ENCODE results near the gene GASK1A.

The GASK1A gene

DNA sequence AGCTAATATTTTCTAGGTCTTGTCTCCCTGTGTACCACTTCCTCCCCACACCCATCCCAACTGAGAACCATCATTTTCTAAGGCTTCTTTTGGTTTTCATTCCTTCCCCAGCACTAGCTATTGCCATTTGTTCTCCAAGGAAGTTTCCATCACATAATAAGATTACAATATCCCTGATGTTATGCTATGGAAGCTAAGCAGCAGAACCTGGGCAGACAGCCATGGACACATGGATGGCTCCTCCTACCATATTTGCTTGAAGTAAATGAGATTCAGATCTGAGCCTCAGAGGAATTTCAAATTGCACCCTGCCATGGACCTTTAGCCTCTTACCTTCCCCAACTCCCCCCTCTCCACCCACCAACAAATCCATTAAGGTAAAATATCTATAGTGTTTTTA is 31.5 kb downstream of the GASK1A start:
- no peak overlapping the region for H3K4me3 ChIP-seq (ENCODE audit: low read length)
- DNase-seq (ENCODE audit: low read depth) = no peak
- TF ChIP-seq, protein P1, sequence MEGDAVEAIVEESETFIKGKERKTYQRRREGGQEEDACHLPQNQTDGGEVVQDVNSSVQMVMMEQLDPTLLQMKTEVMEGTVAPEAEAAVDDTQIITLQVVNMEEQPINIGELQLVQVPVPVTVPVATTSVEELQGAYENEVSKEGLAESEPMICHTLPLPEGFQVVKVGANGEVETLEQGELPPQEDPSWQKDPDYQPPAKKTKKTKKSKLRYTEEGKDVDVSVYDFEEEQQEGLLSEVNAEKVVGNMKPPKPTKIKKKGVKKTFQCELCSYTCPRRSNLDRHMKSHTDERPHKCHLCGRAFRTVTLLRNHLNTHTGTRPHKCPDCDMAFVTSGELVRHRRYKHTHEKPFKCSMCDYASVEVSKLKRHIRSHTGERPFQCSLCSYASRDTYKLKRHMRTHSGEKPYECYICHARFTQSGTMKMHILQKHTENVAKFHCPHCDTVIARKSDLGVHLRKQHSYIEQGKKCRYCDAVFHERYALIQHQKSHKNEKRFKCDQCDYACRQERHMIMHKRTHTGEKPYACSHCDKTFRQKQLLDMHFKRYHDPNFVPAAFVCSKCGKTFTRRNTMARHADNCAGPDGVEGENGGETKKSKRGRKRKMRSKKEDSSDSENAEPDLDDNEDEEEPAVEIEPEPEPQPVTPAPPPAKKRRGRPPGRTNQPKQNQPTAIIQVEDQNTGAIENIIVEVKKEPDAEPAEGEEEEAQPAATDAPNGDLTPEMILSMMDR (conservative IDR thresholded peaks at IDR 0.05; ENCODE audit: low read length) = no peak

DNA sequence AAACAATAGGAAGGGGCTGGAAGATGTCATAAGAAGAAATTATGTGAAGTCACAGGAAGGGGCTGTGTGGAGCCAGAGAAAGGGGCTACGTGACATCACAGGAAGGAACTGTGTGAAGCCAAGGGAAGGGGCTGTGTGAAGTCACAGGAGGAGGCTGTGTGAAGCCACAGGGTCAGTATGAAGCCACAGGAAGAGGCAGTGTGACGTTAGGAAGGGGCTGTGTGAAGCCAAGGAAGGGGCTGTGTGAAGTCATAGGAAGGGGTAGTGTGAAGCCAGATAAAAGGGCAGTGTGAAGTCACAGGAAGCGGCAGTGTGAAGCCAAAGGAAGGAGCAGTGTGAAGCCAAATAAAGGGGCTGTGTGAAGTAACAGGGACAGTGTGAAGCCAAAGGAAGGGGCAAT is 32.5 kb downstream of the GASK1A start:
- H3K4me3 ChIP-seq (ENCODE audit: low read length) = no peak overlapping the region
- TF ChIP-seq, protein P1 (conservative IDR thresholded peaks at IDR 0.05; ENCODE audit: low read length) = no peak
- no peak for DNase-seq (ENCODE audit: low read depth)

DNA sequence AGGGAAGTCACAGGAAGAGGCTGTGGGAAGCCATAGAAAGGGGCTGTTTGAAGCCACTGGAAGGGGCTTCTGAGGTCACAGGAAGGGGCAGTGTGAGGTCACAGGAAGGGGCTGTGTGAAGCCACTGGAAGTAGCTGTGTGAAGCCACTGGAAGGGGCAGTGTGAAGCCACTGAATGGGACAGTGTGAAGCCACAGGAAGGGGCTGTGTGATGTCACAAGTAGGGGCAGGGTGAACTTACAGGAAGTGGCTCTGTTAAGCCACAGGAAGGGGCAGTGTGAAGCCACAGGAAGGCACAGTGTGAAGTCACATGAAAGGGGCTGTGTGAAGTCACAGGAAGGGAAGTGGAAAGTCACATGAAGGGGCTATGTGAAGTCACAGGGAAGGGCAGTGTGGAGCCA is 33.1 kb downstream of the GASK1A start:
- H3K4me3 ChIP-seq (ENCODE audit: low read length) = no peak overlapping the region
- DNase-seq (ENCODE audit: low read depth) = no peak
- TF ChIP-seq, protein P1 (conservative IDR thresholded peaks at IDR 0.05; ENCODE audit: low read length) = no peak

DNA sequence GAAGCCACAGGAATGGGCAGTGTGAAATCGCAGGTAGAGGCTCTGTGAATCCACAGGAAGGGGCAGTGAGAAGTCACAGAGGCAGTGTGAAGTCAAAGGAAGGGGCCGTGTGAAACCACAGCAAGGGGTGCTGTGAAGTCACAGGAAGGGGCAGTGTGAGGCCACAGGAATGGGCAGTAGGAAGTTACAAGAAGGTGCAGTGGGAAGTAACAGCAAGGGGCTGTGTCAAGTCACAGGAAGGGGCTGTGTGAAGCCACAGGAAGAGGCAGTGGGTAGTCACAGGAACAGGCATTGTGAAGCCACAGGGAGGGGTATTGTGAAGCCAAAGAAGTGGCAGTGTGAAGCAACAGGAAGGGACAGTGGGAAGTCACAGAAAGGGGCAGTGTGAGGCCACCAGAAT is 34.1 kb downstream of the GASK1A start:
- H3K4me3 ChIP-seq (ENCODE audit: low read length) = no peak overlapping the region
- TF ChIP-seq, protein P1 (conservative IDR thresholded peaks at IDR 0.05; ENCODE audit: low read length) = no peak
- no peak for DNase-seq (ENCODE audit: low read depth)

DNA sequence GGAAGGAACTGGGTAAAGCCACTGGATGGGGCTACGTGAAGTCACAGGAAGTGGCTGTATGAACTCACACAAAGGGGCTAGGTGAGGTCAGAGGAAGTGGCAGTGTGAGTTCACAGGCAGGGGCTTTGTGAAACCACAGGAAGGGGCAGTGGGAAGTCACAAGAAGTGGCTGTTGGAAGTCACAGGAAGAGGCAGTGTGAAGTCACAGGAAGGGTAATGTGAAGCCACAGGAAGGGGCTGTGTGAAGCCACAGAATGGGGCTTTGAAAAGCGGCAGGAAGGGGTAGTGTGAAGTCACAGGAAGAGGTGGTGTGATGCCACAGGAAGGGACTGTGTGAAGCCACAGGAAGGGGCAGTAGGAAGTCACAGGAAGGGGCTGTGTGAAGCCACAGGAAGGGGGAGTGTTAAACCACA is 34.6 kb downstream of the GASK1A start:
- H3K4me3 ChIP-seq (ENCODE audit: low read length) = no peak overlapping the region
- no peak for DNase-seq (ENCODE audit: low read depth)
- TF ChIP-seq, protein P1 (conservative IDR thresholded peaks at IDR 0.05; ENCODE audit: low read length) = no peak

DNA sequence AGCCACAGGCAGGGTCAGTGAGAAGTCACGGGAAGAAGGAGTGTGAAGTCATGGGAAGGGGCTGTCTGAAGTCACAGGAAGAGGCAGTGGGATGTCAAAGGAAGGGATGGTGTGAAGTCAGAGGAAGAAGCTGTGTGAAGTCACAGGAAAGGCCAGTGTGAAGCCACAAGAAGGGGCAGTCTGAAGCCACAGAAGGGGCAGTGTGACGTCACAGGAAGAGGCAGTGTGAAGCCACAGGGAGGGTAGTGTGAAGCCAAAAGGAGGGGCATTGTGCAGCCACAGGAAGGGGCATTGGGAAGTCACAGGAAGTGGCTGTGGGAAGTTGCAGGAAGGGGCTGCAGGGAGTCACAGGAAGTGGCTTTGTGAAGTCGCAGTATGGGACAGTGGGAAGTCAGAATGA is 35.1 kb downstream of the GASK1A start:
- DNase-seq (ENCODE audit: low read depth) = no peak
- no peak overlapping the region for H3K4me3 ChIP-seq (ENCODE audit: low read length)
- TF ChIP-seq, protein P1 (conservative IDR thresholded peaks at IDR 0.05; ENCODE audit: low read length) = no peak

DNA sequence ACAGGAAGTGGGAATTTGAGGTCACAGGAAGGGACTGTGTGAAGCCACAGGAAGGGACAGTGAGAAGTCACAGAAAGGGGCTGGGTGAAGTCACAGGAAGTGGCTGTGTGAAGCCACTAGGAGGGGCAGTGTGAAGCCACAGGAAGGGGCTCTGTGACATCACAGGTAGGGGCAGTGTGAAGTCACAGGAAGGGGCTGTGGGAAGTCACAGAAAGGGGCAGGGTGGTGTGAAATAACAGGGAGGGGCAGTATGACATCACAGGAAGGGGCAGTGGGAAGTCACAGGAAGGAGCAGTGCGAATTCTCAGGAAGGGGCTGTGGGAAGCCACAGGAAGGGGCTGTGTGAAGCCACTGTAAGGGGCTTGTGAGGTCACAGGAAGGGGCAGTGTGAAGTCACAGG is 35.8 kb downstream of the GASK1A start:
- no peak for DNase-seq (ENCODE audit: low read depth)
- TF ChIP-seq, protein P1 (conservative IDR thresholded peaks at IDR 0.05; ENCODE audit: low read length) = no peak
- H3K4me3 ChIP-seq (ENCODE audit: low read length) = no peak overlapping the region
